ENCODE measurements around the gene AK2.
A peak's percentile ranks its signal among the peaks of the same experiment; 100 is the strongest.

AK2 gene

DNA sequence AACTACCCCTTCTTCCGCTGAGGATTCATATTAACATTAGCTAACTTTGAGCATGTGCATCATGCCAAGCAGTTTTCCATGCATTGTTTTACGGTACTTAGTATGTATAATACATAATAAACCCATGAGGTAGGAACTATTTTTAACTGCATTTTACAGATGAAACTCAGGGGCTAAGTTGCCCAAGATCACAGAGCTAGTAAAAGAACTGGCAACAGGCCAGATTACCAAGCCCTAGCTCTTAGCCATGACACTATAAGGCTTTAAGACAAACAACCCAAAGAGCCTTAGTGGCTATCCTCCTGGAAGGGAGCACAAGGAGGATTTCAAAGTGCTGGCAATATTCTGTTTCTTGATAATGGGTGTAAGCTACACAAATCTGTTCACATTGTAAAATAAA lies 6.1 kb downstream of the AK2 start (continued):
- TF ChIP-seq ZNF830 (tag by site-specific recombination; IDR thresholded peaks at IDR 0.05; ENCODE audit: low read depth) = no peak
- peak; percentile 58 for TF ChIP-seq IKZF3 (tag by site-specific recombination; IDR thresholded peaks at IDR 0.05)
- TF ChIP-seq ZNF248 (tag by site-specific recombination; IDR thresholded peaks at IDR 0.05) = no peak
- no peak for TF ChIP-seq ZIC2 (tag by site-specific recombination; IDR thresholded peaks at IDR 0.05)
- TF ChIP-seq, protein P1, sequence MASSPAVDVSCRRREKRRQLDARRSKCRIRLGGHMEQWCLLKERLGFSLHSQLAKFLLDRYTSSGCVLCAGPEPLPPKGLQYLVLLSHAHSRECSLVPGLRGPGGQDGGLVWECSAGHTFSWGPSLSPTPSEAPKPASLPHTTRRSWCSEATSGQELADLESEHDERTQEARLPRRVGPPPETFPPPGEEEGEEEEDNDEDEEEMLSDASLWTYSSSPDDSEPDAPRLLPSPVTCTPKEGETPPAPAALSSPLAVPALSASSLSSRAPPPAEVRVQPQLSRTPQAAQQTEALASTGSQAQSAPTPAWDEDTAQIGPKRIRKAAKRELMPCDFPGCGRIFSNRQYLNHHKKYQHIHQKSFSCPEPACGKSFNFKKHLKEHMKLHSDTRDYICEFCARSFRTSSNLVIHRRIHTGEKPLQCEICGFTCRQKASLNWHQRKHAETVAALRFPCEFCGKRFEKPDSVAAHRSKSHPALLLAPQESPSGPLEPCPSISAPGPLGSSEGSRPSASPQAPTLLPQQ (tag by site-specific recombination; IDR thresholded peaks at IDR 0.05) = peak; percentile 40; the same call in 1 of the 2 replicates
- TF ChIP-seq, protein P2, sequence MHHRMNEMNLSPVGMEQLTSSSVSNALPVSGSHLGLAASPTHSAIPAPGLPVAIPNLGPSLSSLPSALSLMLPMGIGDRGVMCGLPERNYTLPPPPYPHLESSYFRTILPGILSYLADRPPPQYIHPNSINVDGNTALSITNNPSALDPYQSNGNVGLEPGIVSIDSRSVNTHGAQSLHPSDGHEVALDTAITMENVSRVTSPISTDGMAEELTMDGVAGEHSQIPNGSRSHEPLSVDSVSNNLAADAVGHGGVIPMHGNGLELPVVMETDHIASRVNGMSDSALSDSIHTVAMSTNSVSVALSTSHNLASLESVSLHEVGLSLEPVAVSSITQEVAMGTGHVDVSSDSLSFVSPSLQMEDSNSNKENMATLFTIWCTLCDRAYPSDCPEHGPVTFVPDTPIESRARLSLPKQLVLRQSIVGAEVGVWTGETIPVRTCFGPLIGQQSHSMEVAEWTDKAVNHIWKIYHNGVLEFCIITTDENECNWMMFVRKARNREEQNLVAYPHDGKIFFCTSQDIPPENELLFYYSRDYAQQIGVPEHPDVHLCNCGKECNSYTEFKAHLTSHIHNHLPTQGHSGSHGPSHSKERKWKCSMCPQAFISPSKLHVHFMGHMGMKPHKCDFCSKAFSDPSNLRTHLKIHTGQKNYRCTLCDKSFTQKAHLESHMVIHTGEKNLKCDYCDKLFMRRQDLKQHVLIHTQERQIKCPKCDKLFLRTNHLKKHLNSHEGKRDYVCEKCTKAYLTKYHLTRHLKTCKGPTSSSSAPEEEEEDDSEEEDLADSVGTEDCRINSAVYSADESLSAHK (tag by site-specific recombination; IDR thresholded peaks at IDR 0.05) = no peak
- TF ChIP-seq REPIN1 (tag by site-specific recombination; IDR thresholded peaks at IDR 0.05; ENCODE audit: low read depth) = no peak
- TF ChIP-seq, protein P3, sequence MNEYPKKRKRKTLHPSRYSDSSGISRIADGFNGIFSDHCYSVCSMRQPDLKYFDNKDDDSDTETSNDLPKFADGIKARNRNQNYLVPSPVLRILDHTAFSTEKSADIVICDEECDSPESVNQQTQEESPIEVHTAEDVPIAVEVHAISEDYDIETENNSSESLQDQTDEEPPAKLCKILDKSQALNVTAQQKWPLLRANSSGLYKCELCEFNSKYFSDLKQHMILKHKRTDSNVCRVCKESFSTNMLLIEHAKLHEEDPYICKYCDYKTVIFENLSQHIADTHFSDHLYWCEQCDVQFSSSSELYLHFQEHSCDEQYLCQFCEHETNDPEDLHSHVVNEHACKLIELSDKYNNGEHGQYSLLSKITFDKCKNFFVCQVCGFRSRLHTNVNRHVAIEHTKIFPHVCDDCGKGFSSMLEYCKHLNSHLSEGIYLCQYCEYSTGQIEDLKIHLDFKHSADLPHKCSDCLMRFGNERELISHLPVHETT (tag by site-specific recombination; IDR thresholded peaks at IDR 0.05) = no peak
- TF ChIP-seq, protein P4, sequence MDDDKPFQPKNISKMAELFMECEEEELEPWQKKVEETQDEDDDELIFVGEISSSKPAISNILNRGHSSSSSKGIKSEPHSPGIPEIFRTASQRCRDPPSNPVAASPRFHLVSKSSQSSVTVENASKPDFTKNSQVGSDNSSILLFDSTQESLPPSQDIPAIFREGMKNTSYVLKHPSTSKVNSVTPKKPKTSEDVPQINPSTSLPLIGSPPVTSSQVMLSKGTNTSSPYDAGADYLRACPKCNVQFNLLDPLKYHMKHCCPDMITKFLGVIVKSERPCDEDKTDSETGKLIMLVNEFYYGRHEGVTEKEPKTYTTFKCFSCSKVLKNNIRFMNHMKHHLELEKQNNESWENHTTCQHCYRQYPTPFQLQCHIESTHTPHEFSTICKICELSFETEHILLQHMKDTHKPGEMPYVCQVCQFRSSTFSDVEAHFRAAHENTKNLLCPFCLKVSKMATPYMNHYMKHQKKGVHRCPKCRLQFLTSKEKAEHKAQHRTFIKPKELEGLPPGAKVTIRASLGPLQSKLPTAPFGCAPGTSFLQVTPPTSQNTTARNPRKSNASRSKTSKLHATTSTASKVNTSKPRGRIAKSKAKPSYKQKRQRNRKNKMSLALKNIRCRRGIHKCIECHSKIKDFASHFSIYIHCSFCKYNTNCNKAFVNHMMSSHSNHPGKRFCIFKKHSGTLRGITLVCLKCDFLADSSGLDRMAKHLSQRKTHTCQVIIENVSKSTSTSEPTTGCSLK (tag by site-specific recombination; IDR thresholded peaks at IDR 0.05) = no peak
- no peak for TF ChIP-seq SCRT2 (tag by site-specific recombination; IDR thresholded peaks at IDR 0.05)
- no peak for TF ChIP-seq ZNF169 (tag by site-specific recombination; IDR thresholded peaks at IDR 0.05)
- no peak for TF ChIP-seq ZNF426 (tag by site-specific recombination; IDR thresholded peaks at IDR 0.05)
- no peak for TF ChIP-seq ZNF585B (tag by site-specific recombination; IDR thresholded peaks at IDR 0.05)
- TF ChIP-seq ZNF501 (tag by site-specific recombination; IDR thresholded peaks at IDR 0.05) = no peak
- no peak for TF ChIP-seq ZNF596 (tag by site-specific recombination; IDR thresholded peaks at IDR 0.05)
- no peak for TF ChIP-seq ZXDB (tag by site-specific recombination; IDR thresholded peaks at IDR 0.05)
- TF ChIP-seq ZNF654 (tag by site-specific recombination; IDR thresholded peaks at IDR 0.05; ENCODE audit: low read depth) = no peak
- no peak for TF ChIP-seq ZNF423 (tag by site-specific recombination; IDR thresholded peaks at IDR 0.05)
- no peak for TF ChIP-seq ZNF335 (tag by site-specific recombination; conservative IDR thresholded peaks at IDR 0.05)
- TF ChIP-seq, protein P5, sequence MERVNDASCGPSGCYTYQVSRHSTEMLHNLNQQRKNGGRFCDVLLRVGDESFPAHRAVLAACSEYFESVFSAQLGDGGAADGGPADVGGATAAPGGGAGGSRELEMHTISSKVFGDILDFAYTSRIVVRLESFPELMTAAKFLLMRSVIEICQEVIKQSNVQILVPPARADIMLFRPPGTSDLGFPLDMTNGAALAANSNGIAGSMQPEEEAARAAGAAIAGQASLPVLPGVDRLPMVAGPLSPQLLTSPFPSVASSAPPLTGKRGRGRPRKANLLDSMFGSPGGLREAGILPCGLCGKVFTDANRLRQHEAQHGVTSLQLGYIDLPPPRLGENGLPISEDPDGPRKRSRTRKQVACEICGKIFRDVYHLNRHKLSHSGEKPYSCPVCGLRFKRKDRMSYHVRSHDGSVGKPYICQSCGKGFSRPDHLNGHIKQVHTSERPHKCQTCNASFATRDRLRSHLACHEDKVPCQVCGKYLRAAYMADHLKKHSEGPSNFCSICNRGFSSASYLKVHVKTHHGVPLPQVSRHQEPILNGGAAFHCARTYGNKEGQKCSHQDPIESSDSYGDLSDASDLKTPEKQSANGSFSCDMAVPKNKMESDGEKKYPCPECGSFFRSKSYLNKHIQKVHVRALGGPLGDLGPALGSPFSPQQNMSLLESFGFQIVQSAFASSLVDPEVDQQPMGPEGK (tag by site-specific recombination; IDR thresholded peaks at IDR 0.05) = no peak
- TF ChIP-seq ZBTB17 (tag by site-specific recombination; IDR thresholded peaks at IDR 0.05) = peak; percentile 38; the same call in 1 of the 2 replicates
- TF ChIP-seq ZNF707 (tag by site-specific recombination; IDR thresholded peaks at IDR 0.05) = no peak
- TF ChIP-seq ZNF660 (tag by site-specific recombination; IDR thresholded peaks at IDR 0.05) = peak; percentile 96
- TF ChIP-seq ZNF324 (tag by site-specific recombination; IDR thresholded peaks at IDR 0.05) = no peak
- TF ChIP-seq, protein P6, sequence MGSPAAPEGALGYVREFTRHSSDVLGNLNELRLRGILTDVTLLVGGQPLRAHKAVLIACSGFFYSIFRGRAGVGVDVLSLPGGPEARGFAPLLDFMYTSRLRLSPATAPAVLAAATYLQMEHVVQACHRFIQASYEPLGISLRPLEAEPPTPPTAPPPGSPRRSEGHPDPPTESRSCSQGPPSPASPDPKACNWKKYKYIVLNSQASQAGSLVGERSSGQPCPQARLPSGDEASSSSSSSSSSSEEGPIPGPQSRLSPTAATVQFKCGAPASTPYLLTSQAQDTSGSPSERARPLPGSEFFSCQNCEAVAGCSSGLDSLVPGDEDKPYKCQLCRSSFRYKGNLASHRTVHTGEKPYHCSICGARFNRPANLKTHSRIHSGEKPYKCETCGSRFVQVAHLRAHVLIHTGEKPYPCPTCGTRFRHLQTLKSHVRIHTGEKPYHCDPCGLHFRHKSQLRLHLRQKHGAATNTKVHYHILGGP (tag by site-specific recombination; IDR thresholded peaks at IDR 0.05) = 0 out of 2 replicates have a peak, but pooled peaks have one; percentile 24
- no peak for TF ChIP-seq ZNF140 (tag by site-specific recombination; IDR thresholded peaks at IDR 0.05)

Data from HEK293 (cell line).